NB4 (cell line): ENCODE measurements around the gene VDR.

Experiments
- DNase-seq: peaks from one replicate; pipeline ENCODE4 v3.0.0; 2010; ENCODE audit warnings: low read depth
- H3K4me3 ChIP-seq: one replicate; pipeline ENCODE4 v1.5.1; 2011; ENCODE audit warnings: mild to moderate bottlenecking, low read depth, low read length, moderate library complexity
- CTCF ChIP-seq: IDR thresholded peaks from one replicate; pipeline ENCODE4 v1.5.1; 2012; ENCODE audit warnings: low read depth, low read length
- MAX ChIP-seq: IDR thresholded peaks from 2 replicates; pipeline ENCODE4 v1.6.1; 2011; ENCODE audit warnings: low read depth, low read length
- MYC ChIP-seq: IDR thresholded peaks from 2 replicates; pipeline ENCODE4 v1.6.1; 2011; ENCODE audit warnings: low read depth, low read length
- POLR2A ChIP-seq: IDR thresholded peaks from 2 replicates; pipeline ENCODE4 v1.6.1; 2011; ENCODE audit warnings: mild to moderate bottlenecking; ENCODE audit not compliant: insufficient read length; ENCODE audit errors: extremely low read depth

Gene VDR

GRCh38 chr12:47856094-47856493 is 48.7 kb downstream of the VDR start:
- TF ChIP-seq CTCF = no peak
- TF ChIP-seq POLR2A = no peak
- no peak for TF ChIP-seq MYC
- no peak for TF ChIP-seq MAX
- no peak for DNase-seq
- H3K4me3 ChIP-seq = no peak overlapping the region

- TF ChIP-seq POLR2A (no peak), MAX (no peak), CTCF (peak; percentile 2), MYC (no peak)
- H3K4me3 ChIP-seq = no peak overlapping the region
- no peak for DNase-seq
Measured at GRCh38 chr12:47855502-47855901, 49.3 kb downstream of the VDR start.

- no peak overlapping the region for H3K4me3 ChIP-seq
- TF ChIP-seq MYC (no peak), POLR2A (no peak), CTCF (no peak), MAX (no peak)
- DNase-seq = no peak
Measured at GRCh38 chr12:47854531-47854930, 50.3 kb downstream of the VDR start.

GRCh38 chr12:47852096-47852571 is 52.7 kb downstream of the VDR start:
- TF ChIP-seq POLR2A (no peak), MAX (no peak), MYC (no peak), CTCF (no peak)
- H3K4me3 ChIP-seq = no peak overlapping the region
- no peak for DNase-seq

- H3K4me3 ChIP-seq = no peak overlapping the region
- DNase-seq = no peak
- no peak for TF ChIP-seq CTCF
- no peak for TF ChIP-seq MYC
- no peak for TF ChIP-seq POLR2A
- no peak for TF ChIP-seq MAX
Measured at GRCh38 chr12:47851303-47851952, 53.4 kb downstream of the VDR start.
